ENCODE data around the gene NBAS.

DNA sequence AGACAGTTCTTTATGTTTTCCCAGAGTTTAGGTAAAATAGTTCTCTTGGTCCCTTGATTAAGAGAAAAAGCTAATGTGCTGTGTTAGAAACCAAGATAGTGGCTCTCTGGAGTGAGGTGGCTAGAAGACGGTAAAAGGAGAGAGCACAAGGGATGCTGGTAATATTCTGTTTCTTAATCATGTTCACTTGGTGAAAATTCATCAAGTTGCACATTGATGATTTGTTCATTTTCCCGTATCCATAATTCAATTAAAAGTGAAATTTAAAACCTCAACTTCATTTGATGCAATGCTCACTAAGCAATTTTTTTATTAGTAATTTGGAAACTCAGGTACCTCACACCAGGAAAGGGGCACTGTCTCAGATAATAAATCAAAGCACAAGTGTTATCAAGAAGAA lies 113.8 kb downstream of the NBAS start:
- no peak for TF ChIP-seq CTCF (IDR thresholded peaks at IDR 0.05)
- no peak for TF ChIP-seq POLR2A (IDR thresholded peaks at IDR 0.05)

All from esophagus squamous epithelium (tissue), 4 donors.